Fibroblast of skin of left biceps (primary cell): ENCODE measurements around the gene KBTBD2.
"Not testable (repeated sequence)": the region's sequence is repeated elsewhere in the genome, so short reads cannot be mapped to it uniquely, and the experiment has no call there.

Experiments used
- DNase-seq, 2 experiments: peaks; one replicate each; pipeline ENCODE4 v3.0.0-alpha.2; 2013; ENCODE audit warnings: low read depth in 2 of 2

Gene KBTBD2

DNA sequence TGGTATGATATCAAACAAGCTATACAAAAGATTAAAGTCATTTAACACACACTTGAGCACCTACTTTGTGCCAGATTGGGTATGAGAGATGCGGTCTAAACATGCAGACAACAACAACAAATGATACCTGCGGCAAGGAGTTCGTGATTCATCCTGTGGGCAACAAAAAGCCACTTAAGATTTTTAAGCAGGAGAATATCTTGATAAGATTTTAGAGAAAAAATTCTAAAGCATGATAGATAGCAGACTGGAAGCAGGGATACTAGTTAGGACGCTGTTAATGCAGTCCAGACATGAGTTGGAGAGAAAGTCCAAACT is 1.6 kb upstream of the KBTBD2 start:
- DNase-seq = no peak

DNA sequence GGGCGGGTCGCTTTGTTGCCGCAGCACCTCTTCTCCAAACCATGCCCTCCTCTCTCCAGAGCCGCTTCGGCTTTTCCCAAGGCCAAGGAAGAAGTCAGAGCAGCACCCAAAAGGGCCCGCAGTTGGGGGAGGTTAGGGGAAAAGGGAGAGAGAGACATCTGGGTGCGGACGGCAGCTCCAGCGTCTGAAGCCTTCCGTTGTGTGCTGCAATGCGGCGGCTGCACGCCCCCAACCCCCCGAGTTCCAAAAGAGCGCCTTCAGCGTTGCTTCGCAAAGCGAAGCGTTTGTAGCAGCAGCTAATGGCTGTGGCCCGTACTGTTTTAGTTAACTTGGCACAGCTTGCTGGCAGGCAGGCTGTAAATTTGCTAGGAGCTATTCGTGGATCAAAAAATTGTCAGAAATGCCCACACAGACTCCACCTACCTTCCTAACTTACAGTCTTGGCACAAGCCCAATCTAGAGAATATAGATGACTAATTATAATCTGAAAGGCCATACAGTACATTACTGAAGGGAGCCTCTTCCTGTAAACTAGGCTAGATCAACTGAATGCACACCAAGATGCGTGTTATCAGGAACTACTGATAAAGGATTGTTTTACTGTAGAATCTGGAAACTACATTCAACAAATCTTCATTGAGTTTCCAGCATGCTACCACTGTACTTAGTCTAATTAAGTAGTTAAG is 1.1 kb upstream of the KBTBD2 start:
- DNase-seq = peak; percentile 45 to 51

DNA sequence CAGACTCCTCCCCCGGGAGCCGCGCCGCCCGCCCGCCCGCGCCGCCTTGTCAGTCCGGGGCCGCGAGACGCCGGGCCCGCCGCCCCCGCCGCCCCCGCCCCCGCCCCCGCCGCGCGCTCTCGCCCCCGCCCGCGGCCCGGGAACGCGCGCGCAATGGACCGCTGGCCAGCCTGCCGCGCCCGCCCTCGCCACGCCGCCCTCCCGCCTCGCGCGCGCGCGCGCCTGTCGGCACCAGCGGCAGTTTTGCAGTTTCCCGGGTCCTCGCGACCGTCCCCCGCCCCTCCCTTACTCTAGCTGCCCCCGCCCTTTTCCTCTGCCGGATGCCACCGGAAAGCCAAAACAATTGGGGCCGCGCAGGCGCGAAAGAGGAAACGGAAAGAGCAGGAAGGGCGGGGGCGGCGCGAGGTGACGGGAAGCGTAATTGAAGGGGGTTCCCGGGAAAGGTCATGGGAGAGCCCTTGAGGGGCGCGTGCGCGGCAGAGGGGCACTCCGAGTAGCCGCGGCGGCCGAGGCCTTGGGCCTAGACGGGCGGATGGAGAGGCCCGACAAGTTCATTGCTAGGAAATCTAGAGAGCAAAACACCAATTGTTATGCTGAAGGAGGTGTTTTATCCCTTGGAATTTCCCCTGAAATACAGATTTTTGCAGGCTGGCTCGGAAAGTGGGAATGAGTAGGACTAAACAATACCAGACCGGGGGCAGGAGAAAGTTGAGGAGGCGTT is 400 bp upstream of the KBTBD2 start:
- peak; percentile 89 to 92 for DNase-seq

DNA sequence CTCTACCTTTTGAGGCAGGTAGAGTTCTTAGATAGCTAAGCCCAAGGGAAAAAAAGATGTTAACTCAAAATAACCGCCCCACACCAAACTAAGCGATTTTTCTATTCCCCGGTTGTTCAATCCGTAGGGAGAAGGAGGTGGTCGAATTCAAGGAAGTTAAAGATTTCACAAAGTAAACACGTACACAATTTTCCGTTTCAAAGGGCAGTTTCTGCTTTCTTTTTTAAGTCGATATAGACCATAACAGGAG is 842 bp downstream of the KBTBD2 start:
- no peak for DNase-seq

DNA sequence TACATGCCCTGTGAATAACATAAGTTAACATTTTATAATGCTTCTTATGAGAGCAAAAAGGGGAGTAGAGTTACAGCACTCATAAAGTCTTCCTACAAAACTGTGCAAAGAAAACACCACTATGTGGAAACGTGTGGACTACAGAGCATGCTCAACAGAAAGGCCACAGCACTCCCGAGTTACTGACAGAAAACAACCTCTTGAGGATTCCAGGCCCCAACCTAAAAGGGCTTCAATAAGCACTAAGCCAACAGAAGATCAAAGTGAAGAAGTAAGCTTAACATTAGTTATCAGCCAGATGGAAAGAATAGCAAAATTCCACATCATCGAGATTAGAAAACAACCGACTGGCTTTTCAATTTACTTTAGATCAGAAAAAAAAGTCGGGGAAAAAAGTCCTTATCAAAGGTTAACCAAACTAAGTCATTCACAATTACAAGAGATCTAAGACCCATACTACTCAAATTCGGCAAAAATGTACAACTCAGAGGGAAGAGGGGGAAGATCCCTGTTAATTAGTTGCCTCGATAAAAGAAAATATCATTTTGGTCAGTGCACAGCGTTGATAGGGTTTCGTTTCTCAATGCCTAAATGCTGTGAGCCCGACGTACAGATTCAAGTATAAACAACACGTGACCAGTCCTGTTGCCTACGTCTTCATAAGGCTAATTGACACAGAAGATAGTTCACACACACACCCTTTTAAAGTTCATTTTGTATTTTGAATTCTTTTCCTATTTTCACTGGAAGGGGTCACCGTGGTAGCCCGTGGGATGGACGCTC is 1.4 kb downstream of the KBTBD2 start:
- DNase-seq = no peak

DNA sequence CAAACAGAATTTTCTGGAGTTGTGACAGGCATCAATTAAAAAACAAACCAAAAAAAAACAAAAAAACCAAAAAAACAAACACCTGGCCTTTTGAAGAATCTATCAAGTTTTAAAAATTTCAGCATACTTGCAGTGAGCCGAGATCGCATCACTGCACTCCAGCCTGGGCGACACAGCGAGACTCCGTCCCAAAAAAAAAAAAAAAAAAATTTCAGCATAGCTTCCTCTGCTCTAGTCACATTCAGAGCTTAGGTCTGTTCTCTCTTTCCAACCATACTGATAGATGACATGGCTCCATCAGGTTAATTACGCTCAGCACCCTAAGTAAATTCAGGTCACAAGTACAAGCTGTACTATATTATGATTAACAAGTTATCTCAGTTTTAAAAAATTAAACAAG is 3.1 kb downstream of the KBTBD2 start:
- DNase-seq = no peak

DNA sequence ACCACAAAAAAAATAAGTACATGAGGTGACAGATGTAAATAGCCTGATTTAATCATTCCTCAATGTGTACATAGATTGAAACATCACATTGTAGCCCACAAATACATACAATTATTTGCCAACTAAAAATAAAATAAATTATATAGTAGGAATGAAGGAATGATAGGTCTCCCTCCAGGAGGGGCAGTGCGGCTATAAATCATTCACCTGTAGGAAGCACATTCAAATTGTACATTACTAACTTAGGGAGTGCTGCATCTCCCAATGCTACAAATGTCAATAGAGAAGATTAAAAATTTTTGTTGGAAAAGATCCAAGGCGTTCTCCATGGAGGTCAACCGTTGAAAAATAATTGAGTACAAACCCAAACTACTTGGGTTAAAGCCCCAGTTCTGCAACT is 4.2 kb downstream of the KBTBD2 start:
- DNase-seq = no peak

DNA sequence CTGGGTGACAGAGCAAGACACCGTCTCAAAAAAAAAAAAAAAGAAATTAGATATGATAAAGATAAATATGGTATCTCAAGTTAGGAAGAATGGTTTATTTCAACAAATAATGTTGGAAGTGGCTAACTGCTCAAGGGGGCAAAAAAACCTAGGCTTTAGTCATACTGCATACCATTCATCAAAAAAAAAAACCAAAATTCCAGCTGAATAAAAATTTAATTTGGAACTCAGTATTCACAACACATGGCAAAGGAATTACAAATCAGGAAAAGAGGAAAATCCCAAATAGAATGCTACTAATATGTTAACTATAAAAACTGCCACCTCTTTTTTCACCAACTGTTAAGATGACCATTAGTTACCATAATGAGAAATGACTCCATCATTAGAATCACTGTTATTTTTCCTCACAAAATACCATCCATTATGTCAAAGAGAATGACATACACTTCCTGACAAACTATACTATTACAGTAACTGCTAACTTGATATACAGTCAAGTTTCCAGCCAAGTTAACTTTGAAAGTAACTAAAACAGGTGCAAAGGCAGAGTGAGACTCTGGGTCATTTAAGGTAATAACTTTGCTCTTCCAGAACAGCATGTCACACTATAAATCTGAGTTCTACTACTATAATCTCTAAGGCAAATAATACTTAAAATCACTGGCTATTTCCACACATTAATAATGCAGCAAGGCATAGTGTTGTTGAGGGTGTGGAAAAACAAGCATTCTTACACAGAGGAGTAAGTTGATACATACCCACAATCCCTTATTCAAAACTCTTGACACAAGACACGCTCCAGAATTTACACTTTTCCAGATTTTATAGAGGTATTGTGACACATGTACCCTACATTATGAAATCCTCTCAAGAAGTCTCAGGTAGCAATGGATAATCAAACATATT is 10.2 kb downstream of the KBTBD2 start:
- DNase-seq = no peak

DNA sequence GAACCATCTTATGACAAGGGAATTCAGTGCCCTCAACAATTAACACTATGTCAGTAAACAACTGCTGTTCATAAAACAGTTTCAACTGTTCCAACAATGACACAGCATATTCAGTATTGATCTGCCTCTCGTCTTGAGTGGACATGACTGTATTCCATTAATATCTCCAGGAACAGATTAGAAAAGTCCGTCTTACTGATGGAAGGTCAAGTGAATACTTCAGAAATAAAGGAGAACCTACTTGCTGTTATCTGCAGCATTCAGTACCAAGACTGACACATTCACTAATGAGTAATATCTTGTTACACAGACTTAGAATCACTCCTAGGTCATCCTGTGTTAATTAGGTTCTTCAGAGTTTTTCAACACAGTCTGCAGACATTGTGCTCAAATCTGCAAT is 12.1 kb downstream of the KBTBD2 start:
- no peak for DNase-seq

DNA sequence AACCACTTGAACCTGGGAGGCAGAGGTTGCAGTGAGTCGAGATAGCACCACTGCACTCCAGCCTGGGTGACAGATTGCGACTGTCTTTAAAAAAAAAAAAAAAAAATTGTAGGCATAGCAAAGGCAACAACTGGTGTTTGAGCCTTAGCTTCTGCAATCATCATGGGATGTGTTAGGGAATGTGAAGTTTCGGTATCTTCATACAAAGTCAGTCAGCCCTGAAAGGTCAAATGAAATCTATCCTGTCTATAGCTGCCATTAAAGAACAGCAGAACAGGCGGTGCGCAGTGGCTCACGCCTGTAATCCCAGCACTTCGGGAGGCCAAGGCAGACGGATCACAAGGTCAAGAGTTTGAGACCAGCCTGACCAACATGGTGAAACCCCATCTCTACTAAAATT is 13.5 kb downstream of the KBTBD2 start:
- not testable (repeated sequence) for DNase-seq

DNA sequence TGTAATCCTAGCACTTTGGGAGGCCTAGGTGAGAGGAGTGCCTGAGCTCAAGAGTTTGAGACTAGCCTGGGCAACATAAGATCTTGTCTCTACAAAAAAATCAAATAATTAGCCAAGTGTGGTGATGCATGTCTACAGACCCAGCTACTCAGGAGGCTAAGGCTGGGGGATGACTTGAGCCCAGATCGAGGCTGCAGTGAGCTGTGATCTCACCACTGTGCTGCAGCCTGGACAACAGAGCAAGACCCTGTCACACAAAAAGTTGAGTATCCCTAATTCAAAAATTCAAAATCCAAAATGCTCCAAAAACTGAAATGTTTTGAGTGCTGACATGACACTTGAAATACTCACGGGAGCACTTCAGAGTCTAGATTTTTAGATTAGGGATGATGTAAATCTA is 19.1 kb downstream of the KBTBD2 start:
- DNase-seq = no peak

DNA sequence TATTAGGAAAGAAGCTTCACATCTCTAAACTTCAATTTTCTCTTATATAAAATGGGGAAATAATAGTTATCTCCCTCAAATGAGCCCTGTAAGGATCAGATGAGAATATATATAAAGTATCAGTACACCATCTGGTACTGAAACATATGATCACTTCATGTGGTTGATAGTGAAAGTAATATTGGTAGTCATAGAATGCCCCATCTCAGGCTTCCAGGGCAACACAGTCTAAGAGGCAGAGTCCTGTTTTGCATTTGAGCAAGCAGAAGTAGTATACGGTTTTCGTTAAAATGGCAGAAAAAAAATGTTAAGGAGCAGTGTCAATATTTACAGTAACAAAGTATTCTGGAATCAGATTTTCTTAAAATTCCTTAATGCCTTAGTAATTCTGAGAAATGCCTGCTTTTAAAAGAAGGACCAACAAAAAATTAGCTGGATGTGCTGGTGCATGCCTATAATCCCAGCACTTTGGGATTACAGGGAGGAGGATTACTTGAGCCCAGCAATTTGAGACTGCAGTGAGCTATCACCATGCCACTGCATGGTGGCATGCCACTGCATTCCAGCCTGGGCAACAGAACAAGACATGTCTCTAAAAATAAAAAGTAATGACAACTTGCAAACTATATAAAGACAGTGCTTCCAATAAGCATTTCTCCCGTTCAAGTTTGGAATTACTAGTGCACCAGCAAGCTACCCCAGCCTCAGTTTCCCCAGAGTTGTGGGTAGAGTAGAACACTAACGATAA is 19.8 kb downstream of the KBTBD2 start:
- no peak for DNase-seq

DNA sequence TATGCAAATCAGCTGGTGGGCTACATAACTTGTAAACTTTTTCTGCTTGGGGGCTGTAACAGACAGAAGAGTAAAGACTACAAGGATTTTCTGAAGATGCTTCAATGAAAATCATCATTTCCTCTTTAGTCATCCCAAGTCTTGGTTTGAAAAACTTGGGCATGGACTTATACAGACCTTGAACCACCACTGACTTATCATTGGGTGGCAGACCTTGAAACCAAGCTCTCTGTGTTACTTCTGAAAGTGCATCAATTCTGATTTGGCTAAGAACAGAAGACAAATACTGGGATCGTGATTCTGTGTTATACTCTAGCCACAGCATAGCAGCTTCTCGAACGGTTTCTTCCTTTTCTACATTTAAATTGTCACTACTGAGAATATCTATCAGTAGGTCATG is 21.3 kb downstream of the KBTBD2 start:
- no peak for DNase-seq

DNA sequence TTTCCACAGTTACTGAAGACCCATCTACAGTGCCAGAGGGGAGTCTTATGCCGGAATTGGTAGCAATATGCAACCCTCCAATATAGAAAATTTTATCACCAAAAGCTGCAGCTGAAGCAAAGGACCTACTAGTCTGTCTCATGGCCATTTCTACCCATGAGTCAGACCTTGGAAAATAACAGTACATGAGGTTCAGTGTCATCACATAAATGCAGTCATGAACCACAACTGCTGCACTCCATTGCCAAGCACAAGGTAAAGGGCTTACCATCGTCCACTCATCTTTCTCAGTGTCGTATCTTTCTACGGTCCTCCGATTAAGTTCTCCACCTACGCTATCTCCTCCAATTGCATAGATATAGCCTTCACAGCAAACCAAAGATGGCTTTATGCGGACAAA is 21.8 kb downstream of the KBTBD2 start:
- no peak for DNase-seq

DNA sequence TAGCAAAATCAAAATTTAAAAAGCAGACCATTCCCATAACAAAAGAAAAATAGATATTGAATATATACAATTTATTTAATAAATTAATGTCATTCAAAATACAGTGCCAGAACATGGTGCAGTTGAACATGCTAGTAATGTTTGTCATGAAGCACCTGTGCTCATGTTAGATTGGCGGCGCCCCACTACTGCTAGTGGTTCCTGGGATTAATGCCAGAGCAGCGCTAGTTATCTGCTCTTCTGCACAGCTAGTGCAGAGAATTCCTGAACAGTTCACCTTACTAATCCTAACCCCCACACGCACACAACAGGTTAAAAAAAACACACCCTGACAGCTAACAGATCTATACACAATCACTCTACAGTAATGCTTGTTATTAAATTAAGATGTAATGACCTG is 23.4 kb downstream of the KBTBD2 start:
- DNase-seq = no peak

DNA sequence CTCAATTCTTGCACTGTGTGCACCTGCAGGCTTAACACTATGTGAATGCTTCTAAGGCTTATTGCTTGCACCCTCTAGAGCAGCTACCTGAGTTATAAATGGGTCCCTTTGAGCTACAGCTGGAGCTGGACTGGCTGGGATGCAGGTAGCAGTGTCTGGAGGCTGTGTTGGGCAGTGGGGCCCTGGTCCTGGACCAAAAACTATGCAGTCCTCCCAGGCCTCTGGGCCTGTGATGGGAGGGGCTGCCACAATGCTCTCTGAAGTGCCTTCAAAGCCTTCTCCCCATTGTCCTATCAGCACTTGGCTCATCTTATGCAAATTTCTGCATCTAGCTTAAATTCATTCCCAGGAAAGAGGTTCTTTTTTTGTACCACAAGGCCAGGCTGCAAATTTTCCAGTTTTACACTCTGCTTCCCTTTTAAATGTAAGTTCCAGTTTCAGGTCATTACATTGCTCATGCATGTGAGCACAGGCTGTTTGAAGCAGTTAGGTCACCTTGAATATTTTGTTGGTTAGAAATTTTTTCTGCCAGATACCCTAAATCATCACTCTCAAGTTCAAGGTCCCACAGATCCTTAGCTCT is 26.0 kb downstream of the KBTBD2 start:
- DNase-seq = no peak

DNA sequence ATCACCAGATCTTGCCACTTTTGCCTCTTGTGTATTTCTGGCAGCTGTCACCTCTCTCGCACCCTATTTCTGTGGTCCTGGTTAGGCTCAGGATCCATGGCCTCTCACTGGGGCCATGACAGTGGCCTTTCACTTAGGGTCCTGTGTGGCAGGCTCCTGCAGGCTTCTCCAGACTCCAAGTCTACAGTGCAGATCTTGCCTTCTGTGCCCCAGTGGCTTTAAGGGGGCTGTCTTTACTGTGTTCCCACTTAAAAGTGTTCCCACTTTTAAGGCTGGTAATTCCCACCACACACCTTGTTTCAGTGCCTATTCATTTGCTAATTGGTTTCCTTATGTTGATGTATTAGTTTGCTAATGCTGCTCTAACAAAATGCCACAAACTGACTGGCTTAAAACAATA is 27.7 kb downstream of the KBTBD2 start:
- DNase-seq = not testable (repeated sequence)

DNA sequence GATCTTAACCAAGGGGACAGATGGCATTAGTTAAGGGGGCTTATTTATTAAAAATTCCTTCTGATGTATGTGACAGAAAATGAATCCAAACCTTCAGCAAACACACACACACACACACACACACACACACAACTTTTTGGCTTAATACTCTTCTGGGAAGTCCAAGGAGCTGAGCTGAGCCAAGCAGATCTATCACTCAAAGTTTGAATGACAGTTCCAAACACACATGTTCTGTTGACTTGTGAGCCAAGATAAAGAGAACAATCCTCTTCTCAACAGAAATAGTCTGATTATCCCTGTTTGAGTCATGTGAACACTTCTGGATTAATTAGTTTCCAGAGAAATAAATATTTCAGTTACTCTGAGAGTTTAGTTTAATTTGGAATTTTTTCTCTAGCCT is 31.5 kb downstream of the KBTBD2 start:
- DNase-seq = no peak

DNA sequence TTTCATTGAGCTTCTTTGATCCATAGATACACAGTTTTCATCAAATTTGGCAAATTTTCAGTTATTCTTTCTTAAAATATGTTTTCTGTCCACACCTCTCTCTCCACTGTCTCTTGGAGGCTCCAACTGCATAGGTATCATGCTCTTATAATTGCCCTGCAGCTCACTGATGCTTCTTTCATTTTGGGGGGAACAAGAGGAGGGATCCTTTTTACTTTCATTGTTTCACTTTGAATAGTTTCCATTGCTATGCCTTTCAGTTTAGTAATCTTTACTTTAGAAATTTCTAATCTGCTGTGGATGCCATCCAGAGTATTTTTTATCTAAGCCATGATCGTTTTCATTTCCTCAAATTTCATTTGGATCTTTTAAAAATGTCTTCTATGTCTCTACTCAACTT is 32.9 kb downstream of the KBTBD2 start:
- no peak for DNase-seq

DNA sequence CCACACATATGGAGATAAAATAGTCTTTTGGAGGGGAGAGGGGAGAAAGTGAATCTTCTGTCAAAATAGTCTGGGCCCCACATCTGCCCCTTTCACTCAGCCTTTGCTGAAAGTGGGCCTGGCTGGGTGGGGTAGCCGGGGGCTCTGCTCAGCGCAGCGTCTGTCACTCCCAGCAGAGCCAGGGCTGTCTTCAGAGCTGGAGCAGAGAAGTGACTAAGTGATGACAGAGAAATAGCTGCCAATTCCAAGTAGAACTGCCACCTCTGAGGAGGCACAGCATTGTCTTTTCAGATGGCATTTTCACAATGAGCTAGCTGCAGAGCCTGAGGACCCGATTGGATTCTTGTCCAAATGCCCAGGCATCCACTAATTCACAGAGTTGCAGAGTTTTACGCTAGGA is 34.5 kb downstream of the KBTBD2 start:
- not testable (repeated sequence) for DNase-seq
